Measurements from ENCODE around the gene SBK2. TPM values are rescaled to one million over a fixed set of nuclear protein-coding genes. Genes with fewer than 3 reads are reported as not detected.
"Not testable (repeated sequence)": the region's sequence is repeated elsewhere in the genome, so short reads cannot be mapped to it uniquely, and the experiment has no call there.

The SBK2 gene
- total and polyA plus RNA-seq, 9 of the 15 experiments (the other 6 are each of a cell fraction or from before 2014, with no cell fraction given) = not detected

DNA sequence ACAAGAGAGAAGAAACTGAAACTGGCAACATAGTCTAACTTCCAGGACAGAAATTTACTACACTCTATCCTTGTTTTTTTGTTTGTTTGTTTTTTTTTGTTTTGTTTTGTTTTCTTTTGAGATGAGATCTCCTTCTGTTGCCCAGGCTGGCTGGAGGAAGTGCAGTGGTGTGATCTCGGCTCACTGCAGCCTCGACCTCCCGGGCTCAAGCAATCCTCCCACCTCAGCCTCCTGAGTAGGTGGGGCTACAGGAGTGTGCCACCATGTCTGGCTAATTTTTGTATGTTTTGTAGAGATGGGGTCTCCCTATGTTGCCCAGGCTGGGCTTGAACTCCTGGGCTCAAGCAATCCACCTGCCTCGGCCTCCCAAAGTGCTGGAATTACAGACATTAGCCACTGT lies 45.4 kb upstream of the SBK2 start:
- peaks cover 13 to 44% of the 10 kb centered on the region in 2 experiments; a peak in 3 of 5 replicates for H3K4me1 ChIP-seq (replicated peaks in 1 of 2; ENCODE audit: control insufficient read depth in 2 of 2, insufficient read depth in 2 of 2, low read length in 2 of 2)
- 10% methylated on average over 4 of the region's 4 CpGs for WGBS (ENCODE audit: insufficient coverage, low coverage, missing lambda C conversion rate)
- 0 out of 2 replicates have a peak, but pooled peaks have one; percentile 2 for TF ChIP-seq PKNOX1 (IDR thresholded peaks at IDR 0.05)

DNA sequence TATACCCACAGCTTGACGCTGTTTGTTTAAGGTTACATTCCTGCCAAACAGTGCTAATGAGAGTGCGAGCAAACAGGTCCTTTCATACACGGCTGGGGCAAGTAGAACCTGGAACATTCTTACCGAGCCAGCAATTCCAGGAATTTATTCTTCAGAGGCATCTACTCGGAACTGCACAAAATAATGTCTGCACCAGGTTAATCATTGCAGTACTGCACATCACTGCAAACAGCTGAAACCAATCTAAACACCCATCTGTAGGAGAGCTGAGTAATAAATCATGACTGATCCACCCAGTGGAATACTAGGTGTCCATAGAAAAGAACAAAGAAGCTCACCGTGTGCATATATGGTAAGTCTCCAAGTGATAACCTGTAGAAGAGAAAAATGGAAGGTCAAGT lies 44.9 kb upstream of the SBK2 start:
- peak; percentile 70 for FAIRE-seq
- Histone ChIP-seq H3K9ac (ENCODE audit: insufficient read depth in 1 of 2, low read depth in 2 of 2, low read length in 2 of 2) (no peak overlapping the region), H3K36me3 (ENCODE audit: control insufficient read depth, insufficient read depth, low read length) (peaks cover 10% of the 10 kb centered on the region; the same call in 2 of the 3 replicates), H3K79me2 (ENCODE audit: control insufficient read depth, insufficient read depth, low read length) (peaks cover 12% of the 10 kb centered on the region), H2AFZ (ENCODE audit: low read depth, low read length) (no peak overlapping the region), H3K27me3 (ENCODE audit: control insufficient read depth in 2 of 2, insufficient read depth in 2 of 2, low read length in 2 of 2) (peaks cover 8 to 12% of the 10 kb centered on the region in 2 experiments; a peak in 4 of 5 replicates), H3K4me1 (replicated peaks in 1 of 2; ENCODE audit: control insufficient read depth in 2 of 2, insufficient read depth in 2 of 2, low read length in 2 of 2) (peaks cover 11 to 39% of the 10 kb centered on the region in 2 experiments; a peak in 3 of 5 replicates), H3K4me3 (no peak overlapping the region), H4K20me1 (replicated peaks; ENCODE audit: control insufficient read depth, insufficient read depth, low read length) (0 out of 2 replicates have a peak, but pooled peaks cover 1% of the 10 kb centered on the region), H3K9me3 (replicated peaks; ENCODE audit: control insufficient read depth, insufficient read depth, low read depth, low read length) (no peaks in the 10 kb centered on the region), H3K9me1 (ENCODE audit: control insufficient read depth, insufficient read depth, low read length) (no peaks in the 10 kb centered on the region), H3K4me2 (ENCODE audit: insufficient read depth, low read length) (peak overlapping the region; percentile 83), H3K27ac (ENCODE audit: extremely low read depth, low read depth, low read length) (no peak overlapping the region)
- ChIA-PET POLR2A (interaction anchor here (0.6 to 1.9 kb wide), 3 partner anchors 17 to 54 kb away, joined by 3 to 9 read pairs (median 4); partner anchors contain the start of gene FIZ1), CTCF (ENCODE audit: low intra/inter-chr PET ratio) (no interaction called here)
- 2% methylated on average over 6 of the region's 6 CpGs for WGBS (ENCODE audit: insufficient coverage, low coverage, missing lambda C conversion rate)
- intact Hi-C loops (cut with micrococcal nuclease) = no loop called here
- in situ Hi-C loops (cut with MboI) = no loop called here
- no peak for DNase-seq (ENCODE audit: extremely low read depth in 1 of 4, low spot score in 3 of 4)
- no TSS peak for BruUV-seq (replicated peaks)
- no peak for ATAC-seq
- TF ChIP-seq CBFA2T3 (IDR thresholded peaks at IDR 0.05) = peak; percentile 42; the same call in 1 of the 2 replicates
- TF ChIP-seq, protein P1, sequence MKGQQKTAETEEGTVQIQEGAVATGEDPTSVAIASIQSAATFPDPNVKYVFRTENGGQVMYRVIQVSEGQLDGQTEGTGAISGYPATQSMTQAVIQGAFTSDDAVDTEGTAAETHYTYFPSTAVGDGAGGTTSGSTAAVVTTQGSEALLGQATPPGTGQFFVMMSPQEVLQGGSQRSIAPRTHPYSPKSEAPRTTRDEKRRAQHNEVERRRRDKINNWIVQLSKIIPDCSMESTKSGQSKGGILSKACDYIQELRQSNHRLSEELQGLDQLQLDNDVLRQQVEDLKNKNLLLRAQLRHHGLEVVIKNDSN (CRISPR knock-in tag; IDR thresholded peaks at IDR 0.05) = no peak
- peak; percentile 84 for TF ChIP-seq MEIS2 (IDR thresholded peaks at IDR 0.05; ENCODE audit: partially characterized antibody)
- no peak for TF ChIP-seq CGGBP1 (CRISPR knock-in tag; IDR thresholded peaks at IDR 0.05)
- TF ChIP-seq RBM22 (IDR thresholded peaks at IDR 0.05; ENCODE audit: low read depth, low read length, poor library complexity, severe bottlenecking) = no peak
- no peak for TF ChIP-seq ZNF253 (CRISPR knock-in tag; conservative IDR thresholded peaks at IDR 0.05)
- TF ChIP-seq ERF (CRISPR knock-in tag; IDR thresholded peaks at IDR 0.05) = no peak
- no peak for TF ChIP-seq KLF16 (IDR thresholded peaks at IDR 0.05)
- TF ChIP-seq ZNF140 (CRISPR knock-in tag; IDR thresholded peaks at IDR 0.05) = no peak

More for the DNA sequence above, 45.4 kb upstream of the SBK2 start:
- H3K4me3 ChIP-seq; H2AFZ ChIP-seq (ENCODE audit: low read depth, low read length); FAIRE-seq; H3K9ac ChIP-seq (ENCODE audit: insufficient read depth in 1 of 2, low read depth in 2 of 2, low read length in 2 of 2); H4K20me1 ChIP-seq (replicated peaks; ENCODE audit: control insufficient read depth, insufficient read depth, low read length); H3K9me3 ChIP-seq (replicated peaks; ENCODE audit: control insufficient read depth, insufficient read depth, low read depth, low read length); H3K4me2 ChIP-seq (ENCODE audit: insufficient read depth, low read length); H3K27ac ChIP-seq (ENCODE audit: extremely low read depth, low read depth, low read length); BruUV-seq (replicated peaks); intact Hi-C loops (cut with micrococcal nuclease); DNase-seq (ENCODE audit: extremely low read depth in 1 of 4, low spot score in 3 of 4); H3K36me3 ChIP-seq (ENCODE audit: control insufficient read depth, insufficient read depth, low read length); in situ Hi-C loops (cut with MboI); ATAC-seq; H3K9me1 ChIP-seq (ENCODE audit: control insufficient read depth, insufficient read depth, low read length); CTCF ChIA-PET (ENCODE audit: low intra/inter-chr PET ratio): not testable (repeated sequence)
- peaks cover 8 to 12% of the 10 kb centered on the region in 2 experiments; a peak in 4 of 5 replicates for H3K27me3 ChIP-seq (ENCODE audit: control insufficient read depth in 2 of 2, insufficient read depth in 2 of 2, low read length in 2 of 2)
- H3K79me2 ChIP-seq (ENCODE audit: control insufficient read depth, insufficient read depth, low read length) = peaks cover 12% of the 10 kb centered on the region
- POLR2A ChIA-PET = interaction anchor here (1.9 kb wide), 1 partner anchor 17 kb away, joined by 9 read pairs; the partner anchor contains the start of gene FIZ1
